Keratinocyte (primary cell): ENCODE data around the gene EQTN.

ENCODE experiments used
- CTCF ChIP-seq, 3 experiments: IDR thresholded peaks in 1 of 3; conservative IDR thresholded peaks in 1 of 3; optimal IDR thresholded peaks in 1 of 3; 2 replicates in 2 of 3; 3 replicates in 1 of 3; pipeline versions ENCODE3 to v1.5.1; 2011; ENCODE audit warnings: low read length in 3 of 3, mild to moderate bottlenecking in 3 of 3, moderate library complexity in 2 of 3, control low read depth in 1 of 3, inconsistent platforms in 1 of 3; ENCODE audit not compliant: insufficient read depth in 2 of 3; ENCODE audit errors: extremely low read depth in 1 of 3
- EZH2 ChIP-seq: IDR thresholded peaks from one replicate; pipeline ENCODE4 v1.6.1; 2012; ENCODE audit warnings: inconsistent platforms, mild to moderate bottlenecking, low read length, moderate library complexity

GRCh38 chr9:27344776-27345175 is 47.8 kb upstream of the EQTN start:
- TF ChIP-seq CTCF (optimal IDR thresholded peaks at IDR 0.05 in 1 of 3, IDR thresholded peaks at IDR 0.05 in 1 of 3, conservative IDR thresholded peaks at IDR 0.05 in 1 of 3; ENCODE audit: extremely low read depth in 1 of 3, insufficient read depth in 2 of 3, low read length in 3 of 3), result no peak
- TF ChIP-seq EZH2, result no peak
